Skeletal muscle tissue (tissue), 4 donors: Measurements from ENCODE around the gene COASY. TPM values are rescaled to one million over a fixed set of nuclear protein-coding genes. Genes with fewer than 3 reads are reported as not detected.

Experiments
- H3K27ac ChIP-seq: one replicate; pipeline ENCODE4 v1.7.0; 2013; ENCODE audit warnings: mild to moderate bottlenecking, low read depth, low read length, inconsistent platforms
- H3K27me3 ChIP-seq, 3 donors: one replicate each; pipeline ENCODE4 v1.7.0; 2013; ENCODE audit warnings: low read length in 3 of 3; ENCODE audit not compliant: control insufficient read depth in 3 of 3, insufficient read depth in 3 of 3
- H3K36me3 ChIP-seq, 3 donors: one replicate each; pipeline ENCODE4 v1.7.0; 2013; ENCODE audit warnings: low read length in 3 of 3; ENCODE audit not compliant: control insufficient read depth in 3 of 3, insufficient read depth in 3 of 3
- H3K4me1 ChIP-seq, 3 donors: one replicate each; pipeline ENCODE4 v1.7.0; 2013; ENCODE audit warnings: low read length in 3 of 3, mild to moderate bottlenecking in 3 of 3; ENCODE audit not compliant: control insufficient read depth in 3 of 3, insufficient read depth in 3 of 3
- H3K4me3 ChIP-seq, 3 donors: one replicate each; pipeline ENCODE4 v1.7.0; 2013; ENCODE audit warnings: low read length in 3 of 3
- H3K9ac ChIP-seq, 3 donors: one replicate each; pipeline ENCODE4 v1.7.0; 2013; ENCODE audit warnings: low read length in 3 of 3, mild to moderate bottlenecking in 3 of 3, moderate library complexity in 2 of 3, low read depth in 1 of 3
- H3K9me3 ChIP-seq, 3 donors: one replicate each; pipeline ENCODE4 v1.7.0; 2013; ENCODE audit warnings: low read length in 3 of 3; ENCODE audit not compliant: control insufficient read depth in 3 of 3
- total RNA-seq: library from RNA; depleted of rRNA; stranded (reverse); fragments of >200 nt; gene quantifications from one replicate; pipeline ENCODE4 v1.2.3, GENCODE V29; 2014
- donor health status: Osteomylitis.

The COASY gene
- total RNA-seq, 1 donor from 2014 or later: 6.3 TPM

- H3K9me3 ChIP-seq: no peaks in the 10 kb centered on the region
- no peaks in the 10 kb centered on the region for H3K27me3 ChIP-seq
- H3K4me1 ChIP-seq: peaks cover 38 to 55% (median 43%) of the 10 kb centered on the region in 3 donors
- peaks cover 22 to 25% (median 25%) of the 10 kb centered on the region in 3 donors for H3K36me3 ChIP-seq
- peak overlapping the region; percentile 92 to 98 (median 95) for H3K9ac ChIP-seq
- peak overlapping the region; percentile 85 for H3K27ac ChIP-seq
- H3K4me3 ChIP-seq: peak overlapping the region; percentile 85 to 98 (median 92)
Observed at GRCh38 chr17:42562388-42563142, 617 bp downstream of the COASY start.

GRCh38 chr17:42563143-42563509 is 1.2 kb downstream of the COASY start:
- Histone ChIP-seq H3K9ac (peak overlapping the region; percentile 92 to 98 (median 95)), H3K9me3 (no peaks in the 10 kb centered on the region), H3K27me3 (no peaks in the 10 kb centered on the region), H3K4me3 (peak overlapping the region; percentile 85 to 98 (median 92)), H3K36me3 (peaks cover 22 to 25% (median 25%) of the 10 kb centered on the region in 3 donors), H3K27ac (peak overlapping the region; percentile 85), H3K4me1 (peaks cover 42 to 60% (median 47%) of the 10 kb centered on the region in 3 donors)

- Histone ChIP-seq H3K4me1 (peaks cover 45 to 60% (median 50%) of the 10 kb centered on the region in 3 donors), H3K9me3 (no peaks in the 10 kb centered on the region), H3K9ac (peak overlapping the region; percentile 92 to 98 (median 95)), H3K27me3 (no peaks in the 10 kb centered on the region), H3K27ac (peak overlapping the region; percentile 85), H3K36me3 (peaks cover 25 to 28% (median 27%) of the 10 kb centered on the region in 3 donors), H3K4me3 (peak overlapping the region; percentile 85 to 98 (median 92))
Observed at GRCh38 chr17:42563543-42563942, 1.6 kb downstream of the COASY start.

- peak overlapping the region in 2 of 3 donors; percentile 92 to 98 for H3K9ac ChIP-seq
Observed at GRCh38 chr17:42563950-42564349, 2.0 kb downstream of the COASY start.

GRCh38 chr17:42564815-42565522 is 3.0 kb downstream of the COASY start:
- H3K27me3 ChIP-seq: no peaks in the 10 kb centered on the region
- peaks cover 40 to 42% (median 42%) of the 10 kb centered on the region in 3 donors for H3K36me3 ChIP-seq
- H3K4me1 ChIP-seq: peaks cover 45 to 60% (median 55%) of the 10 kb centered on the region in 3 donors
- H3K9ac ChIP-seq: peak overlapping the region in 1 of 3 donors; percentile 98
- H3K9me3 ChIP-seq: no peaks in the 10 kb centered on the region
- H3K27ac ChIP-seq: no peak overlapping the region
- H3K4me3 ChIP-seq: no peak overlapping the region

More at GRCh38 chr17:42563950-42564349, 2.0 kb downstream of the COASY start:
- H3K36me3 ChIP-seq: peaks cover 29 to 32% (median 31%) of the 10 kb centered on the region in 3 donors
- H3K9me3 ChIP-seq: no peaks in the 10 kb centered on the region
- peaks cover 45 to 60% (median 54%) of the 10 kb centered on the region in 3 donors for H3K4me1 ChIP-seq
- no peaks in the 10 kb centered on the region for H3K27me3 ChIP-seq
- no peak overlapping the region for H3K27ac ChIP-seq
- H3K4me3 ChIP-seq: peak overlapping the region; percentile 41 to 98 (median 92)

- Histone ChIP-seq H3K27me3 (no peaks in the 10 kb centered on the region), H3K4me3 (peak overlapping the region in 1 of 3 donors; percentile 91), H3K27ac (peak overlapping the region; percentile 81), H3K9me3 (no peaks in the 10 kb centered on the region), H3K4me1 (peaks cover 45 to 60% (median 55%) of the 10 kb centered on the region in 3 donors), H3K36me3 (peaks cover 43 to 49% (median 44%) of the 10 kb centered on the region in 3 donors), H3K9ac (peak overlapping the region in 1 of 3 donors; percentile 95)
Observed at GRCh38 chr17:42565523-42566214, 3.7 kb downstream of the COASY start.

GRCh38 chr17:42566215-42566882 is 4.4 kb downstream of the COASY start:
- H3K9ac ChIP-seq: peak overlapping the region; percentile 78 to 95 (median 81)
- no peaks in the 10 kb centered on the region for H3K9me3 ChIP-seq
- H3K27ac ChIP-seq: peak overlapping the region; percentile 81
- peaks cover 45 to 51% (median 49%) of the 10 kb centered on the region in 3 donors for H3K36me3 ChIP-seq
- peak overlapping the region; percentile 77 to 91 (median 91) for H3K4me3 ChIP-seq
- H3K4me1 ChIP-seq: peaks cover 44 to 58% (median 54%) of the 10 kb centered on the region in 3 donors
- no peaks in the 10 kb centered on the region for H3K27me3 ChIP-seq

- Histone ChIP-seq H3K9me3 (no peaks in the 10 kb centered on the region), H3K27me3 (no peaks in the 10 kb centered on the region), H3K4me1 (peaks cover 39 to 52% (median 48%) of the 10 kb centered on the region in 3 donors), H3K9ac (peak within 1 kb of the TSS; percentile 81 to 95 (median 90)), H3K27ac (peak within 1 kb of the TSS; percentile 81), H3K36me3 (peaks cover 52 to 58% (median 56%) of the 10 kb centered on the region in 3 donors), H3K4me3 (peak within 1 kb of the TSS; percentile 77 to 91 (median 91))
Observed at GRCh38 chr17:42566883-42567573, 5.1 kb downstream of the COASY start, which contains the start of gene MLX. Gene MLX (plus strand): TSS chr17:42567100. CDS start chr17:42567125, 25 bp downstream.
